GM21528 (cell line): ENCODE results near the gene ENOX1.

Experiments
- ATAC-seq: cut with Tn5 transposase; IDR thresholded peaks from one replicate; pipeline ENCODE4 v1.9.1; 2021; ENCODE audit warnings: mild to moderate bottlenecking, moderate library complexity; ENCODE audit not compliant: unreplicated experiment, low FRiP score

The ENOX1 gene

DNA sequence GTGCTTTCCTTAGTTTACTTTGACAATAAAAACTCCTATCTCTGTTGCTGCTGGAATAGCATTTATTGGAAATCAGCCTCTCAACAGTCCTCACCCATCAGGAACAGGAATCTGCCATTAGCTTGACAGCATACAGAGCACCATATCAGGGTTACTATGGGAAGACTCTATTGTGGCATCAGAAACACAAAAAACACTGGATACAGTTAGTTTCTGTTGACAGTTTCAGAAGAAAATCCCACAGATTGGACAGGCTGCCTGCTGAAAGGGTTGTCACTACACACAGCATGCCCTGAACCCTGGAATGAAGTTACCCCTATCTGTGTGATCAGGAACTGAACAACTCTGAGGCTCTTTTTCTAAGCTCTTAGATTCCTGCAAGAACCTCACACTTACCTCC lies 172.7 kb downstream of the ENOX1 start:
- ATAC-seq: no peak

DNA sequence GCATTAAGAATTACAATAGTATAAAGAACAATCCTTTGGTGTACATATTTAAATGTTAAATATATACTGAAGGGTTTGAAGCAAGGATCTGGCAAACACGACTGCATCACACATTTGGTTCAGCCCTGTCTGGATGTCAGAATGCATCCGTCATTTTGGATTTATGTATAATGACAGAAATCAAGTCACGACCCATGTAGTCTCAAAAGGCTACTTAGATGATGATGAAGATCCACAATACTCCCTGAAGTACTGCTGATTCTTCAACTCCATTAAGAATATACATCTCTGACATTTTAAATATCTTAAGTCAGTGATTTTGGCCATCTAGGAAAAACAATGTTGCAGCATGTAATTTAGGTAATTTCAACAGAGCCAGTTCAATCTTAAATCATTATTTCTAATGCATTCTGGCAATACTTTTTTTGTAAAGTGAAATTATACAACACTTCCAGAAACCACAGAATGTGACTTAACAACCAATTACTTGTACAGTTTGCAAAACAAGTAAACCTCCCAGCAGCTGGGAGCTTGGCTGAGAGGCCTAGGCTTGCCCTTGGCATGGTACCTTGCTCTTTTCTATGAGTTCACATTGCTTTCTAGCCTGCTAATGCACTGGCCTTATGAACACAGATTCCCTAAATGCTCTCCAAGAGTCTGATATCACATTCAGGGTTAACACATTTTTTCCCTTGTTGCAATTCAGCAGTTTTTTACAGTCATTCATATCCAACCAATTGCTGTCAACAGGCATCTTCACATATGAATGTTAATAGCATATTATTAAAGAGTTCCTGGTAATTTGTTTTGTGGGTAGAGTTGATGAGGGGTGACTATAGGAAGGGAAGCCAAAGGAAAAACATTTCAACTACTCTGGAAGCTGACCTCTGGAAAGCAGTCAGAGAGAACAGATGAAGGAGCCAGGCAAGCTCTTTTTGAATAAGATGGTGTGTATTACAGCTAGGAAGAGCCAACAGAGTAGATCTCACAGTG lies 175.2 kb downstream of the ENOX1 start:
- ATAC-seq: no peak

DNA sequence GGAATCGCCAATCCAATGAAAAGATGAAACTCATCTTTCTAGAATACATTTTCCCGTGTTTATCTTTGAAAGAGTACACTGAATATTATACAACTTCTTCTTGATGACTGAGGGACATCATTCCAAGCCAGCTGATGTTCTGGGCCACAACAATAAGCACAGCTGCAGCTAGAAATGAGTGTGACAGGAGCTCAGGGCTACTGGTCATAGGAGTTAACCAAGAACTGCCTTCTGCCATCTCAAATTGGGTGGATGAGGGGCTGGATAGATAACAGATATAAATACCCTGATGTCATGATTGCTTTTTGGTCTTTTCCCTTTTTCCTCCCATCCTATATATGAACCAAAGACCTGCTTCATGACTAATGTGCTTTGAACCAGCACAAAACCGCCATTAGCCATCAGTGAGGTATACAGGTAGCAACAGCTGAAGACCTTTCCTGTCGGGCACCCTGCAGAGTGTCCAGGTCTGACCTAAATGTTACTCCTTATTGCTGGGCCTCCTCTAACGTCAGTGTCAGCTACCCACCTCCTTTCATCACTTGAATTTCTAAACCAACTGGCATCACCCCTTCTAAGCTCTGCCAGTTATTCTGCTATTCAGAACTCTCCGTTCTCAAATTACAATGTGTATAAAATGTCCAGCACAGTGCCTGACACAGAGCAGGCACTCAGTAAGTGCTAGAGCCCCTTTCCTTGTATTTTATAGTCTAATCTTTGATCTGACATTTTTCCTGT lies 178.2 kb downstream of the ENOX1 start:
- no peak for ATAC-seq

DNA sequence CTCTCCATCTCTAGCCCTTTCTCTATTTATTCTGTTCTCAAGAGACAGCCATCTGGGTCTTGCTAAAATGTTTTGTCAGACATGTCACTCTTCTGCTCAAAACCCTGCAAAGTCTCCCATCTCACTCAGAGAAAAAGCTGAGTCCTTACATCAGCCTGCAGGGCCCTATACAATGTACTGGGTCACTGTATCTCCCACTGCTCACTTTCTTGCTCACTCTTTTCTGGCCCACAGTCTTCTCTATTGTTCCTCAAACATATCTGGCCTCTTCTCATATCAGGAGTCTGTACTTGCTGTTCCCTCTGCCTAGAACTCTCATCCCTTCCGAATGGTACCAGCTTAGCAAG lies 189.2 kb downstream of the ENOX1 start:
- no peak for ATAC-seq

DNA sequence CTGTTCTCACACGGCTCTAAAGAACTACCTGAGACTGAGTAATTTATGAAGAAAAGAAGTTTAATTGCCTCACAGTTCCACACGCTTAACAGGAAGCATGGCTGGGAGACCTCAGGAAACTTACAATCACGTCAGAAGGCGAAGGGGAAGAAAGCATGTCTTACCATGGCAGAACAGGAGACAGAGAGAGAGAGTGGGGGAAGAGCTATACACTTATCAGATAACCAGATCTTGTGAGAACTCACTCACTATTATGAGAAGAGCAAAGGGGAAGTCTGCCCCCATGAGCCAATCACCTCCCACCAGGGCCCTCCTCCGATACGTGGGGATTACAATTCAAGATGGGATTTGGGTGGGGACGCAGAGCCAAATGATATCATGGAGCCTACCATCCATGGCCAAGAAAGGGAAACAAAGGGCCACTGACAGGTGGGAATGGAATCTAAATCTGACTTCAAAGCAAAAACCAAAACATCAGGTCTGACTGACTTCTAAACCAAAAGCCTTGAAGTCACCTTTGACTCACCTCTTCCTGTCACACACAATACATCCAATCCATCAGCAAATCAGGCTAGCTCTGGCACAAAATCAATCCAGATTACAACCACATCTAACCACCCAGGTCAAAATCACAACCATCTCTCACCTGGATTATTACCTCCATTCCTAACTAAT lies 189.7 kb downstream of the ENOX1 start:
- no peak for ATAC-seq

DNA sequence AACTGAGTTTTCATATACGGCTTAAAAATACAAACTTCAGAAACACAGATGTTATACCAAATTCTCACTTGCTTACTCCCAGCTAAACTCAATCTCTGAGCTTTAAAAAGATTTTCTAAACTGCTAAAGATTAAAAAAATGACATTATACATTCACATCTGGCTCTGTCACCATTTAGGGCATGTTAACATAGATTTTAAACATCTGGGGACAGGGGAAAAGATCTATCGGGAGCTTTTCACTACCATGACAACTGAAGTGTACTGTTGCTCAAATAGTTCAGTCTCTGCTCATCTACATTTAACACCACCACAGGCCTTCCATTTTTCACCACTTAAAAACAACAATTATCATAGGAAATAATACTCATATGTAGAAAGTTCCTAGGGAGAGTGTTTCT lies 190.8 kb downstream of the ENOX1 start:
- ATAC-seq: no peak

DNA sequence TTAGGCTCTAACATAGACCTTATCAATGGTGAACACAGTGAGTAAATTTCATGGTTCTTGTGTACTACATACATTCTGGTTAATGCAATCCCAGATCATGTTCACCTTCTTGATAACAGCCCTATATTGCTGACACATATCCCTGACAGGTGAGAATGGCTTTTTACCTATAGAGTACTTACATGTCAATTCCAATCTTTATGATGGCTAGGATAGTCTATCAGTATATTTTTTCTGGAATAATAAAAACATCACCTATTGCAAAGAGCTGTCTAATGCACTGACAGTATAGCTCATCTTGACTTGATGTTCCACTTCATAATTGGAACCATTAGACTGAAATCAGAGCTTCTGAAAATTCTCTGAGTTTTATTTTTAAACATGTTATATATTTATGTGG lies 199.4 kb downstream of the ENOX1 start:
- no peak for ATAC-seq

DNA sequence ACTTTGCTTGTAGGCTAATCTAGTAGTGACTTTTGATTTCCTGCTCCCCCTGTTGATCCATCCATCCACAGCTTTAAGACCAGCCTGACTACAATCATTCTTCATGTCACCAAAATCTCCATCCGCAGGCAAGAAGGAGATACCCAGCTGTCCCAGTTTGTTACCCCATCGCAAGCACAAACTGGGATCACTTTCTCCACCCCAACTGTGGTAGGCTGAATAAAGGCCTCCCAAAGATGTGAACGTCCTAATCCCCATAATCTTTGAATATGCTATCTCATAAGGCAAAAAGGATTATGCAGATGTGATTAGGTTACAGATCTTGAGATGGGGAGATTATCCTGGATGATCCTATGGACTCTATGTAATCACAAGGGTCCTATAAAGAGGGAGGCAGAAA lies 202.0 kb downstream of the ENOX1 start:
- no peak for ATAC-seq

DNA sequence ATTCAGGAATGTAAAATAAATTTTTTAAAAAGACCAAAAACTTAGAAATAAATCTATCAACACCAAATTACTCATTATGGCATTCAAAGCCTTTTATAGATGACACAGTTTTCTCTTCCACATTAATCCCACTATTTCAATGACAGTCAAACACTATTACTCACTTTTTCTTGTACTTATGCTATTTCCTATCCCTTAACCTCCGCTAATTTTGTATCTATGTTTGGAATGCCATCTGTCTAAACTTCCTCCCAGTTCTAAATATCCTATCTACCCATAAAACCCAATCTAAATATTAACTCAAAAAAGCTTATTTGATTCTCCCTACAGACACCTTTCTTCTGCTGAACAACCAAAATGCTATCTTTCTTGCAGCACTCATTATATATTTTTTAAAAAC lies 203.5 kb downstream of the ENOX1 start:
- no peak for ATAC-seq

DNA sequence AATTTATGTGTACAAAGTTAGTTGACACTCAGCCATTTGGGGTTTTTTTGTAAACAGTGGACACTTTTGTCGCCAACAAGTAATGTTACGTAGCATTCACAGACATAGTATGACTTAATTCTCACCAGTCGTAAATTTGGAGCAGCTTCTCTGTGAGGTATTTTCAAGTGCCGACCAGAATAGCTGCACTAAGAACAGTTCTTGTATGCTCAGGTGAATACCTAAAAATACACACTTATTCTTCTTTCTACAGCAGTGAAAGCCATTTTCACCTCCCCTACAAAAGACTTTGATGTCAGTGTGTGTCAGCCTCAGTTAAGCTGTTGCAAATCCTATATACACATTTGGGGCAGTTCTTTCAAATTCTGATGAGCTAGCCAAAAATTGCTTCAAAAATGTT lies 206.5 kb downstream of the ENOX1 start:
- ATAC-seq: no peak

DNA sequence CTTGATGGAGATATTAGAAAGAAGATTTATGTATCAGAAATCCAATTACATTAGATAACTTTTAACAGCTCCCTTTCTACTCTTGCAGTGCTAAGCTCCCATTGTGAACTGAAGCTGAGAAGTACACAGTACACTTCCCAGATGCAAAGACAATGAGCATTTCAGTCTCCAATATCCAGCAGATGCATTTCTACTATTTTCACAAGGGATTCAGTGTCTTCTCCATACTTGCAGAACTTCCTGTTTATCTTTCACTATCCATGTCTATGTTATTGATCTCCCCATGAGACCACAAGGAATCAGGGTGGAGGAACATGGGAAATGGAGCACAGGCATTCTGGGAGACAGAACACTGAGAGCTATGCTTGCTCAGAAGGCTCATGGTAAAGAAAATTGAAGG lies 207.5 kb downstream of the ENOX1 start:
- ATAC-seq: no peak

DNA sequence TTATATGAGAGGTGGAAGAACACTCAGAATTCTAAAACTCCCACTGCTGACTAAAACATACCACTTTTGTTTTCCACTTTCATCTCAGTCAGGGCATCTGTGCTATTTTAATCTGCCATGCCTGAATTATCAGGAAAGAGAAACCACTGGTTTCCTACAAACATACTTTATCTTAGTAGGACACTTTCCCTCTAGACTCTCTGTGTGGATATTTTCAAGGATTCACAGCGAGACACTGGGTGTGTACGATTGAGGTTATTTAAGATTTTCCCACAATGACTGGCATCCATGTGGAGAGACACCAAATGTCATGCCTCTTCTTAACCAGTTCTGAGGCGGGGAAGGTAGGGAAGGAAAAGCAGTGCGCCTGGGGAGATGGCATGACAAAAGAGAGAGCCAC lies 212.2 kb downstream of the ENOX1 start:
- no peak for ATAC-seq

DNA sequence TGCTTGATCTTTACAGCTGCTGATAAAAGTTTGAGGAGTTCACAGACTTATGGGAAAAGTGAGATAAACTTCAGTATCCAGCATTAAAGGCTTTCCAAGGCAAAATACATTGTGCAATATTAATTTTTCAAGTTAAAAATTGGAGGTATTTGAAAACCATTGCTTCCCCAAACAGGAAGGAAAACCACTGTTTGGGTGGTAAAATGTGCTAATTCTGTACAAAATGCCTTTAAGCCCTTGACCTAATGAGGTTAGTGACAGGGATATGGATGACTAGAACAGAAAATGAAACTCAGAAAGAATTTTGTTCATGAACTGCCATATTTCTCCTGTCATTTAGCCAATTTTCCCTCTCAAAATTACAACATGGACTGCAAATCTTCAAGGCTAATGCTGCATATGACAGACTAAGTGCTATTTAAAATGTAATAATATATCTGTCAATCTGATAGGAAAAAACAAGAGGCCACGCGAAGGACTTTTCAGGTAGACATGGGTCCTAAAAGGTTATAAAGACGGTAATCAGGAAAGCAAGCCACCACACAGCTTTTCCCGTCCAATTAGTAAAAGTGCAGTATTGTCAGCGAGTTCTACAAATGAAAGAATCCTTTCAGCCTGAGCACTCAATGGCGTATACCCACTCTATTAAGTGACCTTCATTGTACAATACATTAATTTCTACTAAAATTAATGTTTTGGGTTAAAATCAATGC lies 212.8 kb downstream of the ENOX1 start:
- no peak for ATAC-seq

DNA sequence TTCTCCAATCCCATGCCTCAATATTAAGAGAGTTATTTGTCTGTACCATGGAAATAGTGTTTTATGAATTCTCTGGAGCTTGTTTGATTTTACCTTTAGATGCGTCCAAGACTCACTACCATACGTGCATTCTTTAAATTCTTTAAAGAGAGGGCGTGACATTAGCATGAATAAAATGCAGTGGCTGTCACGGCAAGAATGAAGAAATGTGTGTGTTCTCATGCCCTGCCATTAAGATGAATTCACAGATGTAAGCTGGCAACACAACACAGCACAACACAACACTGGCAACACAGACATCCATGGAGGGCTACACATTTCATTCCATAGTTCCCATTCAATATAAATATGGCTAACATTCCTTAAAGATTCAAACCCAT lies 213.4 kb downstream of the ENOX1 start:
- no peak for ATAC-seq

DNA sequence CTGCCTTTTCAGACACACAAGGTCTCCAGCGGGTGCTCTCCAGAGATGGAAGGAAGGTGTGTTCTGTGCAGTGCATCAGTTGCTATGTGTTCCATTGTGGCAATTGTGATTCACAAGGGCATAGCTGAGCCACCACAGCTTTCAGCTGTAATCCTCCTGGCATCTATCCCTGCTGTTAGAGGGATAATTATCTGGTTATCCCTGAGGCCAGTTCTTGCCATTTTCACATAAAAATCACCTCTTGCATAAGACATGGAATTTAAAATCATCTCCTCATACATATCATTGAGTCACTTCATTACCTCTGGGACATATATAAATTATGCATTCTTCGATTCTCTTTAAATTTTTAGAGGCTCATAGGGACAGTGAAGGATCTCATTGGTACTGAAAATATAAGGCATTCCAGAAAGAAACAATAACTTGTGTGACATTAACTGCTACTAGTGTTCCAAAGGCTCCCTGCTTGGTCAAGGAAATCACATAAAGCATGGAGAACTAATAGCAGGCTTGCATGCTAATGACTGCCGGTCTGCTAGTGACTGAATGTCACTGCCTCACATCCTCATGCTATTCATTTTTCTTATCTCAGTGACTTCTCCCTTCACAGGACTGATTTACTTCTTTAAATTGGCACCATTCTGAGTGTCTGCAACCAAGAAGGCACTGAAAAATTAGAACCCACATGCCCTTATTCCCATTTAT lies 214.0 kb downstream of the ENOX1 start:
- ATAC-seq: no peak

DNA sequence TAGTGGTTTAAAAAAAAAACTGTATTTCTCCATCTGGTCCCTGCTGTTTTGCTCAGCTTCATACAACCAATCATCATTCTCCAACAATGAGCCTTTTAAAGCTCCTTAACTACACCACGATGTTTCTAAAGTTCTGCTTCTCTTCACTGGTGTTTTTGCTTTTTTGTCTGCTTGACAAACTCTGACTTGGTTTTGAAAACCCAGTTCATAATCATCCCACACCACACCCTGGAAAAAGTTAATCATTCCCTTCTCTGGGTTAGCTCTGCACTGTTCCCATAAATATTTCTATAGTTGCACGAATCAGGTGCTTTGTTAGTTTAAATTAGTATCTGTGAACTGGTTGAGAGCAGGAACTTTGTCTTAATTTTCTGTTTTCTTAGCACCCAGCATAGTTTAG lies 217.1 kb downstream of the ENOX1 start:
- ATAC-seq: no peak

DNA sequence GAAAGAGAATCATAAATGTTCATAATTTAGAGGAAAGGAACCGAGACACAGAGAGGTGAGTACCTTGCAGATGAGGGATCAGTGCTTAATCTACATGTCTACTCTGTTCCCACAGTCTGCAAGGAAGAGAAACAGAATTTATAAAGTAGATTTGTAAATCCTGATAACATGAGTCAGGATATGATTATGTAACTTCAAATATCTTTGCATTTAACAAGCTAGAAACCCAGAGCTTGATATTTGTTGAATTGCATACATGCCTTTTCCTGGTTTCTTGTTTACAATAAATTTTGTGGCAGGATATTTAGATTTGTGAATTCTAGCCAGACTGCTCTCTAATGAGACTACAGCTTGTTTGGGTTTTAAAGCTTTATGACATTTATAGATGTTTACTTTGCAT lies 219.2 kb downstream of the ENOX1 start:
- ATAC-seq: no peak

DNA sequence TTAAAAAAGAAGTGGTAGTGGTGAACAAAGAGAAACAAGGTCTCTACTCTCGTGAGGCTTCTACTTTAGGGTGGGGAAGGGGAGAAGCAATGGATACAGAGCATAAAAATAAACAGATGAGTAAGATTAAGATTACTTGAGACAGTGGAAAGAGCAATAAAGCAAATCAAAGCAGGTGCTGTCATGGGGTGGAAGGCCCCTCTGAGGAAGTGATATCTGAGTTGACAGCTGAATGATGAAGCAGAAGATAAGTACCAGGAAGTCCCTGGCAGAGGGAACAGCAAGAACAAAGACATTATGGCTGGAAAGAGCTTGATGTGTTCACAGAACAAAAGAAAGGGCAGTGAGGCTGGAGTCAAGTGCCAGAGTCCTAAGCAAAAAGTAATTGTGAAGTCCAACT lies 221.8 kb downstream of the ENOX1 start:
- no peak for ATAC-seq

DNA sequence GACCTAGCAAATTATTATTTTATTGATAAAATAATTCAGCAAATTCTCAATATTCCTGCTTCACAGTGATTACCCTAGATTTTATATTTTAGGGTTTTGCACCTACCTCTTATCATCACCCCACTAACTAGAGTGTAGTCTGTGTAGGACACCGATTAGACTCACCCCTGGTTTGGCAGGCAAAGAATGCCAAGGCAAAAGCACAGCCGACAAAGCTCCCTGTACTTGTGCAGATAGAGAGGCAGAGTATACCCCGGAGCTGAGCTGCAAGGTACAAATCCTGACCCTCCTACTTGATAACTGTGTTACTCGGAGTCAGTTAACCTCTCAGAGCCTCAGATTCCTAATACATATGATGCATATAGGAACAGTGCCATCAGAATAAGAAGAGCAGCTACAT lies 225.7 kb downstream of the ENOX1 start:
- no peak for ATAC-seq

DNA sequence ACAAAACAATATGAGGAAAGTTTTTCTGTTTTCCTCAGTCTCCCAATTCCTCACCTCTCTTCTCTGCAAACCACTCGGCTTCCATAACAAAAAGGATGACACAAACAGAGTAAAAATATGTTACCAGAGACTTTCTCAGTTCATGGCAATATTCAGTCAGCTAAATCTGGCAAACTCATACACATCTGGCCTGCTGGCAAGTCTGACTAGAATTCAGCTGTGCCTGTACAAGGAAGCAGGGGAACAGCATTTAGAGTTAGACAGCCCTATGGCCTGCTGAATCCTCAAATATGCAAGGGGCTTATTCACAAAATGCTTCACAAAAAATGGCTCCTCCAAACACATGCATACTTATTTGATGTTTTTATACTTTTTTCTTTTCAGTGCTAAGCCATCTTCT lies 227.8 kb downstream of the ENOX1 start:
- ATAC-seq: no peak
